Mesenteric fat pad (tissue), 1 donor: ENCODE data around the gene CD3E. TPM values are rescaled to one million over a fixed set of nuclear protein-coding genes. Genes with fewer than 3 reads are reported as not detected.

Source experiments
- DNase-seq: peaks from one replicate; pipeline ENCODE4 v3.0.0-alpha.2; 2020; ENCODE audit warnings: low spot score
- long read RNA-seq: library from polyadenylated mRNA; unstranded; transcript quantifications from one replicate; pipeline ENCODE4 v2.0.0, GENCODE V29; 2020
- total RNA-seq: library from RNA; stranded (reverse); fragmentation: NEBNext Ultra II Directional; extraction: Animal tissue kit (Norgen Biotek cat#: 25700); gene quantifications from one replicate; pipeline ENCODE4 v1.2.1, GENCODE V29; 2021
- donor health status: DM: yes; HTN: yes; CAD: no.

The CD3E gene
- total RNA-seq = 2.2 TPM
- long read RNA-seq = 0 reads

DNA sequence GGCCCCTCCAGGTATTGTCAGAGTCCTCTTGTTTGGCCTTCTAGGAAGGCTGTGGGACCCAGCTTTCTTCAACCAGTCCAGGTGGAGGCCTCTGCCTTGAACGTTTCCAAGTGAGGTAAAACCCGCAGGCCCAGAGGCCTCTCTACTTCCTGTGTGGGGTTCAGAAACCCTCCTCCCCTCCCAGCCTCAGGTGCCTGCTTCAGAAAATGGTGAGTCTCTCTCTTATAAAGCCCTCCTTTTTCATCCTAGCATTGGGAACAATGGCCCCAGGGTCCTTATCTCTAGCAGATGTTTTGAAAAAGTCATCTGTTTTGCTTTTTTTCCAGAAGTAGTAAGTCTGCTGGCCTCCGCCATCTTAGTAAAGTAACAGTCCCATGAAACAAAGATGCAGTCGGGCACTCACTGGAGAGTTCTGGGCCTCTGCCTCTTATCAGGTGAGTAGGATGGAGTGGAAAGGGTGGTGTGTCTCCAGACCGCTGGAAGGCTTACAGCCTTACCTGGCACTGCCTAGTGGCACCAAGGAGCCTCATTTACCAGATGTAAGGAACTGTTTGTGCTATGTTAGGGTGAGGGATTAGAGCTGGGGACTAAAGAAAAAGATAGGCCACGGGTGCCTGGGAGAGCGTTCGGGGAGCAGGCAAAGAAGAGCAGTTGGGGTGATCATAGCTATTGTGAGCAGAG lies at the start of gene CD3E:
Gene CD3E, plus strand, starts transcription at position 163 of the 681 bp plus-strand sequence. Its CDS starts 223 bp downstream, at position 386.
- DNase-seq = no peak

GRCh38 chr11:118258410-118258809 lies 46.1 kb upstream of the CD3E start:
- DNase-seq = no peak

DNA sequence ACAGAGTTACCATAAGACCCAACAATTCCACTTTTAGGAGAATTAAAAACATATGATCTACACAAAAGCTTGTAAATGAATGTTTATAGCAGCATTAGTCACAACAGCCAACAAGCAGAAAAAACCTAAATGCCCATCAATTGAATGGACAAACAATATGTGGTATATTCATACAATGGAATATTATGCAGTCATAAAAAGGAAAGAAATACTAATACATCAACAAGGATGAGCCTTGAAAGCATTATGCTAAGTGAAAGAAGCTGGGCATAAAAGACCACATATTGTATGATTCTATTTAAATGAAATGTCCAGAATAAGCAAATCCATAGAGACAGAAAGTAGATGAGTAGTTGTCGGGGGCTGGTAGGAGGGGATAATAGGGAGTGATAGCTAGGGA lies 45.4 kb upstream of the CD3E start:
- DNase-seq = no peak

DNA sequence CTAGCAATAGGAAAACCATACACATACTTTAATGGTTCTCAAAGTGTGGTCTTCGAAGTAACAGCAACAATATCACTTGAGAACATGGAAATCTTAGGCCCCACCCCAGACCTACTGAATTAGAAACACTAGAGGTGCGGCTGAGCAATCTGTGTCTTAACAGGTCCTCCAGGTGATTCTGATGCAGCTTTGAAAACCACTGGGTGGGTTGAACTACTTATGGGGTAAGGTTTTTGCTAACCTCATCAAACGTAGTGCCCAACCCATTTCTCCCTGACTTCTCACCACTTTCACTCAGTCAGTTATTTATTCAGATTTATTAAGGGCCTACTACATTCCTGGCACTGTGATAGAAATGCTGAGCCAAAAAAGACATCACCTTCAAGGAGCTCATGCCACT lies 44.2 kb upstream of the CD3E start:
- no peak for DNase-seq

GRCh38 chr11:118263112-118263511 lies 41.4 kb upstream of the CD3E start:
- no peak for DNase-seq

- no peak for DNase-seq
These were observed 40.6 kb upstream of the CD3E start, which contains the start of gene MPZL2 for GRCh38 chr11:118263695-118264568. Gene MPZL2 (minus strand): TSS chr11:118264297. CDS start chr11:118264153, 144 bp downstream.

GRCh38 chr11:118264569-118265465 lies 39.7 kb upstream of the CD3E start:
- DNase-seq = no peak

GRCh38 chr11:118265954-118266353 lies 38.6 kb upstream of the CD3E start:
- DNase-seq = no peak

DNA sequence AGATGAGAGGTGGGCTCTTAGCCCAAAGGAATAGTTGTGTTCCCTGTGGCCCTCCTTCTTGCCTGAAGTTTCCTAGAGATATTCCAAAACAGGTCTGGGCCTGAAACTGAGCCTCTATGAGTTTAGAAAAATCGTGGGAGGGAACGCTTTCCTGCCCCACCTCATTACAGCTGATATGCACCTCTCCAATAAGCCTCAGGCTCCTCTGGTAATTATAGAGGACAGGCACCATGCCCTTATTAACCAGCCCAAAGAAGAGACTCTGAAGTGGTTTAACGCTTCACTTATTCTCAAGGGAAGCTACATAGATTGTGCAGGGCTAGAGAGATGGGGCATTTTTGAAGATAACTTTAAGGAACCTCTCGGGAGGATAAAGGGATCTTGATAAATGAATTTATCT lies 37.0 kb upstream of the CD3E start:
- no peak for DNase-seq

DNA sequence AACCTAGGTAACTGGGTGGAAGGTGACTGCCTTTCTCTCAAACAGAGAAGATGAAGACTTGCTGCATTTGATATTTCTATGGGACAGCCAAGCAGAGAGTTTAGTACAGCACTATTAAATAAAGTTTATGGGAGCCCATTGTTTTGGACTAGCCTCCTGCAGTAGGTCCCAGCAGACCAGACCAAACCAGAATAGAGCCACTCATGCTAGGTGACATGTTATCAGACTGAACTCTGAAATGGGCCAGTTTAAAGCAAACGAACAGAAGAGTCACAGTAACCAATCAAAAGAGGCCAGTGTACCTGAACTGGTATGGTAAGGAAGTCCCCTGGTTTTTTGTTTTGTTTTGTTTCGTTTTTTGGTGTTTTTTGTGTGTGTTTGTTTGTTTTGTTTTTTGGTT lies 32.5 kb upstream of the CD3E start:
- no peak for DNase-seq

DNA sequence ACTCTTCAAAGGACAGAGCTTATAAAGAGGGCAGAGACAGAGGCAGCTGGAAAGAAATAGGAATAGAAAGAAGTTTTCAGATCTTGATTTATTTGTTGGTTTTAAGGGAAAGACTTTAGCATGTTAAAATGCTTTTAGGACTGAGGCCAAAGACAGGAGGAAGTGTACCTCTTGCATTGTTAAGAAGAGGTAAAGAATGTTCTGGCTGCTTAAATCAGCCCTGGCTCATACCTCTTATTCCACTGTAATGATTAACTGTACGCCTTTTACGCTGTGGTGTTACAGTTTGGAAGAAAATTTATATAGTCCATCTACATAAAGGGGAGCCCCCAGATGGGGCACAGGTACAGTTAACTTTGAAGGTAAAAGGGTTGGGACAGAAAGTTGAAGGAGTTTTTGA lies 30.3 kb upstream of the CD3E start:
- DNase-seq = no peak

GRCh38 chr11:118275176-118275575 lies 29.4 kb upstream of the CD3E start:
- DNase-seq = no peak

DNA sequence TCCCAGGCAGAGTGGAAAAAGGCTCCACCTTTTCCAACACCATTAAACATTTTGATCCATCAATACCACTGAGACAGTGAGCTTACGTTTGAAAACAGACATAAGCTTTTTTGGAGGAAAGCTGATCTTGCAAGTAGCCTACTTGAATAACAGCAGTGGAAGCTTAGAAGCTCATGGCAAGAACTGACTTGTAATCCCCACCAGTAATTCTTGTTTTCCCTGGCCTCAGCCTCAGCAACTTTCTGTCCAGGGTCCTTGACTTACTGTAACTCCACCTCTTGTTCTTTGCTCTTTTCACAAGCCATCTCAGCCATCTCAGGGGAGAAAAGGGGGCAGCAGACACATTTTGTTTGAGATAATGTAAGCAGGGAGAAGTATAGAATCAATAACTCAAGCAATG lies 28.1 kb upstream of the CD3E start:
- DNase-seq = no peak

GRCh38 chr11:118277312-118277711 lies 27.2 kb upstream of the CD3E start:
- no peak for DNase-seq

DNA sequence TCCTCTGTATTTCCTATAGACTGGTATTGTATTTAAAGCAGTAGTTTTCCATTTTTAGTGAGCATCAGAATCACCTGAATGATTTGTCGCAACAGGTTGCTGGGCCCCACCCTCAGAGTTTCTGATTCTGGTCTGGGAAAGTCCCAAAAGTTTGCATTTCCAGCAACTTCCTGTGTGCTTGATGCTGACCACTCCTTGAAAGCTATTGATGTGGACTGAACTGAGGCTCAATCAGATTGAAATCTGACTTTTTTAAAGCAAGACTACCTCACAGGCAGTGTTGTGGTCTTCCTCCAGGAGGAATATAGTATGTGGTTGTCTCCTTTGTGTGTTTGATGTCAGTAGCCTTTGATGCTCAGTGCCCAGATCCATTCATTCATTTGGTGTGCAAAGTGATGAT lies 23.2 kb upstream of the CD3E start:
- no peak for DNase-seq

DNA sequence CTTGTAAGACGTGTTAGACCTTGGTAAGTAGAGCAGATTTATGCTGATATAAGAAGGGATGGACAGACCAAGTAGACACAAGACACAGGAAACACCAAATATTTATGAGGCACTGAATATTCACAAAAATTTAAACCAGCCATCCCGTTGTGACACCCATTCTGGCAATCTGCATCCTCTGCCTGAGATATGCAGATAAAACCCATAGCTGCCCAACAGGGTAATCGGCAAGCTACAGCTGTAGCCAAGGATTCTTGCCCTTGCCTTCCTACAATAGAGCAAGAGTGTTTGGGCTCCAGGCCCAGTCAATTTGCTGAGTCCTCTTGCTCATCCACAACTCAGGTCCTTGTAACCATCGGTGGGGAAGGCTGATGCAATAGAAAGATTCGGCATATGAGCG lies 21.9 kb upstream of the CD3E start:
- DNase-seq = no peak

- DNase-seq = no peak
These were observed 21.4 kb upstream of the CD3E start for GRCh38 chr11:118283037-118283636.

DNA sequence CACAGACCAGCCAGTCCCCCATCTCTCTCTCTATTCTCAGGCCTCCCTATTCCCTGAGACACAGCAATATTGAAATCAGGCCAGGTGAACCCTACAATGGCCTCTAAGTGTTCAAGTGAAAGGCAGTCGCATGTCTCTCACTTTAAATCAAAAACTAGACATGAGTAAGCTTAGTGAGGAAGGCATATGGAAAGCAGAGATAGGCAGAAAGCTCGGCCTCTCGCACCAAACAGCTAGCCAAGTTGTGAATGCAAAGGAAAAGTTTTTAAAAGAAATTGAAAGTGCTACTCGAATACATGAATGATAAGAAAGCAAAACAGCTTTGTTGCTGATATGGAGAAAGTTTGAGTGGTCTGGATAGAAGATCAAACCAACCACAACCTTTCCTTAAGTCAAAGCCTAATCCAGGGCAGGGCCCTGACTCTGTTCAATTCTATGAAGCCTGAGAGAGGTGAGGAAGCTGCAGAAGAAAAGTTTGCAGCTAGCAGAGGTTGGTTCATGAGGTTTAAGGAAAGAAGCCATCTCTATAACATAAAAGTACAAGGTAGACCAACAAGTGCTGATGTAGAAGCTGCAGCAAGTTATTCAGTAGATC lies 20.7 kb upstream of the CD3E start:
- DNase-seq = no peak

DNA sequence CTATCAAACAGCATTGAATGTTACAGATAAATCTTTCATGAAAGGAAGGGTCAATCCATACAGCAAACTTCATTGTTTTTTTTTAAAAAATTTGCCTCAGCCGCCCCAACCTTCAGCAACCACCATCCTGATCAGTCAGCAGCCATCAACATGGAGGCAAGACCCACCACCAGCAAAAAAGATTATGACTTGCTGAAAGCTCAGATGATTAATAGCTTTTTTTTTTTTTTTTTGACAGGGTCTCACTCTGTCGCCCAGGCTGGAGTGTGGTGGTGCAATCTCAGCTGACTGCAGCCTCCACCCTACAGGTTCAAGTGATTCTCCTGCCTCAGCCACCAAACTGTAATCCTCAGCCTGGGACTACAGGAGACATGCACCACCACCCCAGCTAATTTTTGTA lies 18.0 kb upstream of the CD3E start:
- no peak for DNase-seq

GRCh38 chr11:118287006-118287405 lies 17.5 kb upstream of the CD3E start:
- DNase-seq = no peak

- no peak for DNase-seq
These were observed 15.1 kb upstream of the CD3E start for GRCh38 chr11:118289401-118289800.
